NCI-H82 treated with DMSO at 0.1 percent for 48 hours (cell line): ENCODE data around the gene NOL12.

Experiments
- DNase-seq: peaks from one replicate; lab custom pipeline; 2025; ENCODE audit not compliant: unreplicated experiment; lab: John Stamatoyannopoulos, UW

The NOL12 gene

GRCh38 chr22:37741312-37741795 is 55.2 kb downstream of the NOL12 start:
- DNase-seq, result no peak

GRCh38 chr22:37742376-37743171 is 56.4 kb downstream of the NOL12 start:
- no peak for DNase-seq
